Measurements from ENCODE around the gene PSKH1. TPM values are rescaled to one million over a fixed set of nuclear protein-coding genes. Genes with fewer than 3 reads are reported as not detected.
A peak's percentile ranks its signal among the peaks of the same experiment; 100 is the strongest.
"Not testable (repeated sequence)": the region's sequence is repeated elsewhere in the genome, so short reads cannot be mapped to it uniquely, and the experiment has no call there.

The PSKH1 gene
- polyA plus RNA-seq, 4 donors: 13.8 to 29.2 (median 23.6) TPM

GRCh38 chr16:67969254-67970039 is 76.4 kb downstream of the PSKH1 start:
- Histone ChIP-seq H3K9me3 (ENCODE audit: control insufficient read depth in 2 of 2, insufficient read depth in 1 of 2, low read depth in 1 of 2, low read length in 1 of 2) (no peaks in the 10 kb centered on the region), H3K4me1 (ENCODE audit: control insufficient read depth in 3 of 3, insufficient read depth in 2 of 3, low read depth in 1 of 3, low read length in 2 of 3) (peaks cover 0 to 17% (median 0%) of the 10 kb centered on the region in 3 donors), H3K27me3 (ENCODE audit: control insufficient read depth in 3 of 3, insufficient read depth in 3 of 3, low read length in 3 of 3) (peaks cover 0 to 7% (median 3%) of the 10 kb centered on the region in 3 donors), H3K4me3 (ENCODE audit: low read depth in 1 of 3, low read length in 3 of 3) (peak overlapping the region in 2 of 3 donors; percentile 64 to 70), H3K36me3 (ENCODE audit: control insufficient read depth in 3 of 3, insufficient read depth in 2 of 3, low read depth in 1 of 3, low read length in 3 of 3) (peaks cover 0 to 11% (median 0%) of the 10 kb centered on the region in 3 donors), H3K27ac (ENCODE audit: low read depth in 1 of 3, low read length in 2 of 3) (peak overlapping the region; percentile 46 to 90 (median 52))
- DNase-seq (peak in 1 of 2 donors; percentile 52), FAIRE-seq (no peak)
- WGBS, 3 donors: 29 to 44% (median 41%) methylated on average over 40 of the region's 40 CpGs

GRCh38 chr16:67971111-67971510 is 78.1 kb downstream of the PSKH1 start:
- H3K4me1 ChIP-seq (ENCODE audit: control insufficient read depth in 3 of 3, insufficient read depth in 2 of 3, low read depth in 1 of 3, low read length in 2 of 3): peaks cover 0 to 16% (median 0%) of the 10 kb centered on the region in 3 donors
- H3K27me3 ChIP-seq (ENCODE audit: control insufficient read depth in 3 of 3, insufficient read depth in 3 of 3, low read length in 3 of 3): peaks cover 0 to 7% (median 3%) of the 10 kb centered on the region in 3 donors
- H3K27ac ChIP-seq (ENCODE audit: low read depth in 1 of 3, low read length in 2 of 3): no peak overlapping the region
- H3K4me3 ChIP-seq (ENCODE audit: low read depth in 1 of 3, low read length in 3 of 3): no peak overlapping the region
- DNase-seq (no peak), FAIRE-seq (no peak)
- peaks cover 0 to 4% (median 0%) of the 10 kb centered on the region in 3 donors for H3K36me3 ChIP-seq (ENCODE audit: control insufficient read depth in 3 of 3, insufficient read depth in 2 of 3, low read depth in 1 of 3, low read length in 3 of 3)
- 81 to 94% (median 84%) methylated on average over 9 of the region's 9 CpGs for WGBS, 3 donors
- H3K9me3 ChIP-seq (ENCODE audit: control insufficient read depth in 2 of 2, insufficient read depth in 1 of 2, low read depth in 1 of 2, low read length in 1 of 2): no peaks in the 10 kb centered on the region

GRCh38 chr16:67972285-67972684 is 79.2 kb downstream of the PSKH1 start:
- FAIRE-seq: not testable (repeated sequence)

GRCh38 chr16:67975321-67976105 is 82.5 kb downstream of the PSKH1 start:
- DNase-seq (no peak), FAIRE-seq (no peak)
- Histone ChIP-seq H3K4me3 (ENCODE audit: low read depth in 1 of 3, low read length in 3 of 3) (no peak overlapping the region), H3K36me3 (ENCODE audit: control insufficient read depth in 3 of 3, insufficient read depth in 2 of 3, low read depth in 1 of 3, low read length in 3 of 3) (no peaks in the 10 kb centered on the region), H3K27ac (ENCODE audit: low read depth in 1 of 3, low read length in 2 of 3) (peak overlapping the region in 1 of 3 donors; percentile 41), H3K4me1 (ENCODE audit: control insufficient read depth in 3 of 3, insufficient read depth in 2 of 3, low read depth in 1 of 3, low read length in 2 of 3) (no peaks in the 10 kb centered on the region), H3K27me3 (ENCODE audit: control insufficient read depth in 3 of 3, insufficient read depth in 3 of 3, low read length in 3 of 3) (peaks cover 0 to 14% (median 0%) of the 10 kb centered on the region in 3 donors), H3K9me3 (ENCODE audit: control insufficient read depth in 2 of 2, insufficient read depth in 1 of 2, low read depth in 1 of 2, low read length in 1 of 2) (no peaks in the 10 kb centered on the region)
- 48 to 64% (median 58%) methylated on average over 14 of the region's 14 CpGs for WGBS, 3 donors

More at GRCh38 chr16:67972285-67972684, 79.2 kb downstream of the PSKH1 start:
- H3K4me1 ChIP-seq (ENCODE audit: control insufficient read depth in 3 of 3, insufficient read depth in 2 of 3, low read depth in 1 of 3, low read length in 2 of 3); H3K27ac ChIP-seq (ENCODE audit: low read depth in 1 of 3, low read length in 2 of 3); H3K36me3 ChIP-seq (ENCODE audit: control insufficient read depth in 3 of 3, insufficient read depth in 2 of 3, low read depth in 1 of 3, low read length in 3 of 3); H3K27me3 ChIP-seq (ENCODE audit: control insufficient read depth in 3 of 3, insufficient read depth in 3 of 3, low read length in 3 of 3); DNase-seq; H3K9me3 ChIP-seq (ENCODE audit: control insufficient read depth in 2 of 2, insufficient read depth in 1 of 2, low read depth in 1 of 2, low read length in 1 of 2); H3K4me3 ChIP-seq (ENCODE audit: low read depth in 1 of 3, low read length in 3 of 3): not testable (repeated sequence)
- 82 to 89% (median 85%) methylated on average over 7 of the region's 7 CpGs for WGBS, 3 donors

GRCh38 chr16:67976205-67976604 is 83.2 kb downstream of the PSKH1 start:
- no peaks in the 10 kb centered on the region for H3K36me3 ChIP-seq (ENCODE audit: control insufficient read depth in 3 of 3, insufficient read depth in 2 of 3, low read depth in 1 of 3, low read length in 3 of 3)
- H3K27me3 ChIP-seq (ENCODE audit: control insufficient read depth in 3 of 3, insufficient read depth in 3 of 3, low read length in 3 of 3): peaks cover 0 to 13% (median 0%) of the 10 kb centered on the region in 3 donors
- no peaks in the 10 kb centered on the region for H3K4me1 ChIP-seq (ENCODE audit: control insufficient read depth in 3 of 3, insufficient read depth in 2 of 3, low read depth in 1 of 3, low read length in 2 of 3)
- no peak overlapping the region for H3K27ac ChIP-seq (ENCODE audit: low read depth in 1 of 3, low read length in 2 of 3)
- DNase-seq (no peak), FAIRE-seq (no peak)
- 90 to 92% (median 90%) methylated on average over 2 of the region's 2 CpGs for WGBS, 3 donors
- H3K4me3 ChIP-seq (ENCODE audit: low read depth in 1 of 3, low read length in 3 of 3): no peak overlapping the region
- no peaks in the 10 kb centered on the region for H3K9me3 ChIP-seq (ENCODE audit: control insufficient read depth in 2 of 2, insufficient read depth in 1 of 2, low read depth in 1 of 2, low read length in 1 of 2)

- WGBS, 3 donors: 53 to 65% (median 54%) methylated on average over 5 of the region's 5 CpGs
- no peaks in the 10 kb centered on the region for H3K9me3 ChIP-seq (ENCODE audit: control insufficient read depth in 2 of 2, insufficient read depth in 1 of 2, low read depth in 1 of 2, low read length in 1 of 2)
- DNase-seq: no peak
- no peak overlapping the region for H3K27ac ChIP-seq (ENCODE audit: low read depth in 1 of 3, low read length in 2 of 3)
- H3K4me1 ChIP-seq (ENCODE audit: control insufficient read depth in 3 of 3, insufficient read depth in 2 of 3, low read depth in 1 of 3, low read length in 2 of 3): no peaks in the 10 kb centered on the region
- FAIRE-seq: no peak
- H3K36me3 ChIP-seq (ENCODE audit: control insufficient read depth in 3 of 3, insufficient read depth in 2 of 3, low read depth in 1 of 3, low read length in 3 of 3): no peaks in the 10 kb centered on the region
- H3K4me3 ChIP-seq (ENCODE audit: low read depth in 1 of 3, low read length in 3 of 3): no peak overlapping the region
- peaks cover 0 to 13% (median 0%) of the 10 kb centered on the region in 3 donors for H3K27me3 ChIP-seq (ENCODE audit: control insufficient read depth in 3 of 3, insufficient read depth in 3 of 3, low read length in 3 of 3)
Measured at GRCh38 chr16:67977005-67977404, 84.0 kb downstream of the PSKH1 start.

GRCh38 chr16:67977469-67978227 is 84.6 kb downstream of the PSKH1 start:
- Histone ChIP-seq H3K27me3 (ENCODE audit: control insufficient read depth in 3 of 3, insufficient read depth in 3 of 3, low read length in 3 of 3) (peaks cover 0 to 13% (median 0%) of the 10 kb centered on the region in 3 donors), H3K9me3 (ENCODE audit: control insufficient read depth in 2 of 2, insufficient read depth in 1 of 2, low read depth in 1 of 2, low read length in 1 of 2) (no peaks in the 10 kb centered on the region), H3K36me3 (ENCODE audit: control insufficient read depth in 3 of 3, insufficient read depth in 2 of 3, low read depth in 1 of 3, low read length in 3 of 3) (no peaks in the 10 kb centered on the region), H3K4me3 (ENCODE audit: low read depth in 1 of 3, low read length in 3 of 3) (no peak overlapping the region), H3K27ac (ENCODE audit: low read depth in 1 of 3, low read length in 2 of 3) (no peak overlapping the region), H3K4me1 (ENCODE audit: control insufficient read depth in 3 of 3, insufficient read depth in 2 of 3, low read depth in 1 of 3, low read length in 2 of 3) (no peaks in the 10 kb centered on the region)
- WGBS, 3 donors: 75 to 83% (median 76%) methylated on average over 9 of the region's 9 CpGs
- no peak for DNase-seq
- no peak for FAIRE-seq

Measured in small intestine (tissue), 7 donors.